ENCODE data around the gene LHPP.

Gene LHPP

GRCh38 chr10:124500757-124501156 is 39.1 kb downstream of the LHPP start:
- DNase-seq = no peak

DNA sequence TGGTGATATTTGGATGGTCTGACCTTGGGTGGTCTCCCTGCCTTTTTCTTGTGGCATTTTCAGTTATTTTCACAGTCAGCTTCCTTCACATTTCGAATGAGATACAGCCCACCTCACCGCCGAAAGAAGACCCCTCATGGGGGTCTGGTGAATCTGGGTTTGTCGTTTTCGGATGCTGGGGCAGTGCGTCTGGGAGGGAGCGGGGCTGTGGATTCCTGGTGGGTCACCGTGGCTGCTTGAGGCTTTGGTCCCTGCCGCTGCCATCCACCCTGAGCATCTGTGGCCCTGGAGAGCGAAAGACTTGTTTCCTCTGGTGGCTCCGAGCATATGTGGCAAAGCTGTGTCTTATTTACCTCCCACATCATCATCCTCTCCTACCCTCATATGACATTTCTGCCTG is 43.1 kb downstream of the LHPP start:
- no peak for DNase-seq

- DNase-seq = no peak
Measured at GRCh38 chr10:124505279-124505678, 43.7 kb downstream of the LHPP start.

GRCh38 chr10:124508070-124508667 is 46.5 kb downstream of the LHPP start:
- DNase-seq = no peak

DNA sequence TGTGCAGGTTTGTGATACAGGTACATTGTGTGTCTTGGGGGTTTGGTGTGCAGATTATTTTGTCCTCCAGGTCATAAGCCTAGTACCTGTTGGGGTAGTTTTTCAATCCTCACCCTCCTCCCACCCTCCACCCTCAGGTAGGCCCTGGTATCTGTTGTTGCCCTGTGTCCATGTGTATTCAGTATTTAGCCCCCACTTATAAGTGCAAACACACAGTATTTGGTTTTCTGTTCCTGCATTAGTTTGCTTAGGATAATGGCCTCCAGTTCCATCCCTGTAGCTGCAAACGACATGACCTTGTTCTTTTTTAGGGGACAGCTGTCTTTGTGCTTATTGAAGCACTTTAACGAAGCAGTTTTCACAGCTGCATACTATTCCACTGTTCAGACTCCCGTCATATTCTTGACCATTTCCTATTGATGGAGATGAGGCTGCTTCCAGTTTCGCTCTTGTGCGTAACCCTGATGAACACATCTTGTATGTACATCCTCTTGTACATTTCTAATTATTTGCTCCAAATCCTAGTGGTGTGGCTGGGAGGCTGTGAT is 47.4 kb downstream of the LHPP start:
- DNase-seq = no peak

GRCh38 chr10:124509880-124510632 is 48.4 kb downstream of the LHPP start:
- no peak for DNase-seq

DNA sequence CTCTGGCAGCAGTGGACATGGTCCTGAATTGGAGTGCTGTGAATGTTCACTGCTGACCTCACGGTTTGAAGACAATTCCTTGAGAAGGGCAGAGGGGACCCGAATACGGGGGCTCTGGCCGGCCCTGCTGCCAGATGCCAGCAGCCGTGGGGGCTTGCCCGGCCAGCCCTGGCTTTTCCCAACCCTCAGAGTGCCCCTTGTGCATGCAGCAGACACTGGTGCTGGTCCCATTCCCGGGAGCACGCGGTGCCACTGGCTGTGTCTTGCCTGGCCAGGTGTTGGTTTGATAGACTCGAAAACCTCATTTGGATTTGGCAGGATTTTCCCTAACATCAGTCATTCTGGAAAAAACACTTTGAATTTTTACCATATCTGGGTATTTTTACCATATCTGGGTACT is 49.1 kb downstream of the LHPP start:
- DNase-seq = no peak

DNA sequence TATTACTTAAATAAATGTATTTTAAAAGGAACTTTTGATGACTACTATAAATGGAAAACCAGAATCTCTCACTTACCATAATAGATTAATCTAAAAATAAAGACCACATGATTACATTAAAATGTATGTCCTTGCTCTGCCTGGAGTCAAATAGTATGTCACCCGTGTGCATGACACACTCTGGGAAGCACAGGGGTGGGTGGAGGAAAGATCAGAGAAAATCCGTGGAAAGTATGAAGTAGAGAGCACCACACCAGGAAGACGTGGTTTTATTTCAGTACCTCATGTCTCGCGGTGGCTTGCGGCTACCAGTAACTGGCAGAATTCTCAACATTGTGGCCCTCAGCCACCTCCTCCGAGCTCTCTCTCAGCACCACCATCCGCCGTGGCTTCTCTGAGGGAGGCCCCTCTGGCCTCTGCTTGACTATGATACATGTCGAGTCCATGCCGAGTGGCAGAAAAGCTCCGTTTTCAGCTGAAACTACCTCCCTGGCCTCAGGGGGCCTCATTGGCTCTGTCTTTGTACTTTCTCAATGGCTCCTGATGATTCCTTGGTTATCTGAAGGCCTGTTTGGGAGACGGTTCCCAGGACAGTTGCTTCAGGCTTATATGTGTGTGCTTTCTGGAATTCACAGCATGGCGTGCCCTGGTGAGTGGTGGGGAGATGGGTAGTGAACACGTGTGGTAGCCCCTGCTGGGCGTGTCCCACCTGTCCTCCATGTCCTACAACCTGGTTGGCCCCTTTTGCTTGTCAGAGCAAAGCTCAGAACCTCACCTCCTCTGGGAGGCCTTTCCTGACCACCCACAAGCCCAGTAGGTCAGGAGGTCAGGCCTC is 49.8 kb downstream of the LHPP start:
- no peak for DNase-seq

DNA sequence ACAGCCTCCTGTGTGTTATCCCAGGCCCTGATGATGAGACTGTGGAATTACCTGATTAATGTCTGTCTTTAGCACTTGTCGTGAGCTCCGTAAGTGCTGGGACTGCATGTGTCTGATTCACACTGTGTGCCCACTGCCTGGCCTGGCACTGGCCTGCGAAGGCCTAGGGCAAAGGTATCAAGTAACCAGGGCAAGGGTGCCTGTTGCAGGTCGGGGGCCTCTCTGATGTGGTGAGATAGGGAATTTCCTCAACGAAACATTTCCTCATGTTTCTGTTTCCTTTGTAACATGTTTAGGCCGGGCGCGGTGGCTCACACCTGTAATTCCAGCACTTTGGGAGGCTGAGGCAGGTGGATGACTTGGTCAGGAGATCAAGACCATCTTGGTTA is 50.4 kb downstream of the LHPP start:
- DNase-seq = no peak

GRCh38 chr10:124512600-124512999 is 51.0 kb downstream of the LHPP start:
- DNase-seq = no peak

GRCh38 chr10:124515244-124515970 is 53.8 kb downstream of the LHPP start:
- DNase-seq = no peak

GRCh38 chr10:124516181-124516580 is 54.6 kb downstream of the LHPP start:
- no peak for DNase-seq

DNA sequence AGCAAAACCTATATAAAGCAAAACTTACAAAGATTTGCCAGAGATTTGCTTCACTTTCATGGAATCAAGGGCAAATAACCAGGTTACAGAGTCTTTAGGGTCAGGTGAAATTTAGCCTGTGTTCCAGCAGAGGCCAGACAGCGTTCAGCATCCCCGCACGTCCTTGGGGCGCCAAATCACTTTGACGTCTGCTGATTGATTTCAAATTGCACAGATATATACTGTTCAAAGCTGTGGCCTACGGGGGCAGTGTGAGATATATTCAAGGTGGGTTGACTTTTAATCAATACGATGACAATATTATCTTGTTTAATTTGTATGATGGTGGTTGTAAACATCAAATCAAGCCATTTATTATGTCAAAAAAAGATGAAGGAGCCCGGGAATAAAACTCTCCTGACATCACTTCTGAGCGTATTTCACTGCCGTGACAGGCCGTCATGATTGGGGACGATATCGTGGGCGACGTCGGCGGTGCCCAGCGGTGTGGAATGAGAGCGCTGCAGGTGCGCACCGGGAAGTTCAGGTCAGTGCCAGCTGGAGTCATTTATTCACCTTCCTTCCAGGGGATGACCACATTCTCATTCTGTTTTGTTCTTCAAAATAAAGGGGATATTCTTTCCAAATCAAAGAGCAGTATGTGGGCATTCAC is 55.2 kb downstream of the LHPP start:
- DNase-seq = no peak

DNA sequence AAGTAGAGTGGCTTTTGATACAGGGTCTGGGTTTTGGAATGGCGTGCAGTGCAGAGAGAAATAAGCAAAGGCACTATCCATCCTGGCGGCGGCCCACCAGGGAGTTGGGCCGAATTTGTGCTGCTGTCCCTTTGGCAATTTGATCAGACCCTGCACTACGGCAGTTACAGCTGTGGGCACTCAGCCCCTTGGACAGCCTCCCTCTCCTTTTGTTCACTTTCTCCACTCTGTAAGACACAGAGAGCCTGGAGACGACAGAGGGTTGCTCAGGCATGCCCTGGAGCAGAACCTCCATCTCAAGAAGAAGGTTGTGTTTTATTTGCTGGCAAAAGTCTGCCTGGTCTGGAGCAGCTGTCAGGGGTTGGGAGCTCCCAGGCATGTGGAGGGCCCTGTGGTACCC is 55.8 kb downstream of the LHPP start:
- DNase-seq = no peak

GRCh38 chr10:124517931-124518330 is 56.3 kb downstream of the LHPP start:
- DNase-seq = no peak

DNA sequence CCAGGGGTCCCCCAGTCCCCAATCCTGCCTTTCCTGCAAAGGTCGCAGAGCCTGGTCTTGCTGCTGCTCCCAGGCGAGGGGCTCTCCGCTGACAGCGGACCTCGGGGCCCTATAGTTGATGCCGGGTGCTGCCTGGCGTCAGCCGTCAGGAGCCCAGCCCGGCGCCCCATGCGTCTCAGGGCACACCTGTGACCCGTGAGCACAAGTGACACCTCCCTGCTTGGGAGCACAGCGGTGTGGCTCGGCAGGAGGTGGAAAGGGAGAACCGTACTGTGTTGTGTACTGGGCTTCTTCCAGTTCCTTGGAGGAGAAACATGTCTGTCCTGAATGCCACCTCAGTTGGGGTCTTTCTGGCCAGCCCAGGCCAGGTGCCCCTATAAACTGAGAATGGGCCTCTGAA is 56.7 kb downstream of the LHPP start:
- no peak for DNase-seq

DNA sequence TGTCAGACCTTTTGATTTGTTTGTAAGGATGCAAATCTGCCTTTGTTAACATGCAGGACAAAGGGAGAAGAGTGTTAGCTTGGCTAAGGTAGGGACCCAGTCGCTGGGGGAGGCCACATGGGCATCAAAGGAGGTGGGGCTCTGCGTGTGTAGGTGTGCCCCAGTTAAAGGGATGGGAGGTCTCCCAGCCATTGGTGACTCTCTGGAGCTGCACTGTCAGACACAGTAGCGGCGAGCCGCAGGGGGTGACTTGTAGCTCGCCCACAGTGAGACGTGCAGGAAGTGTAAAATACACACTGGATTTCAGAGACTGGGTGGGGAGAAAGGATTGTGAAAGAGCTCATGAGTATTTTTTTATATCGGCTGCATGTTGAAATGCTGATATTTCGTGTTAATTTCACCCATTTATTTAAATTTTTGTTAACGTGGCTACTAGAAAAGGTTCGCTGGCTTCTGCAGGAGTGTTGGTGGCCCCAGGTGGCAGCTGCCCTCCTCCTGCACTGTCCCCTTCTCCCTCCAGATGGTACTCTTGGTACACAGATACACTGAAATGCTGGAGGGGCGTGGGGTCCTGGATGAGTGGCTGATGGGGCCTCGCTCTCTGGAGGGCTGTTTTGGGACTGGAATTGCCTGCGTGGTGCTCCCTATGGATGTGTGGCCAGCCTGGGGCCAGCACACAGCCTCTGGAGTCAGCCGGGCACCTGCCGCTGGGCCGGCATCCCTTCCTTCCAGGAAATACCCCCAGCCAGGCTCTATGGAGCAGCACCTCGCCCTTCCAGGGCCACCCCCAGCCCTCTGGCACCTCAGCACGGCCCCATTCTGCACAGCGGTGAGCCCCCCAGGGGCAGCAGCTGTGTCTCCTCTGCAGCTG is 59.2 kb downstream of the LHPP start:
- no peak for DNase-seq

- DNase-seq = no peak
Measured at GRCh38 chr10:124521429-124521871, 59.8 kb downstream of the LHPP start.

DNA sequence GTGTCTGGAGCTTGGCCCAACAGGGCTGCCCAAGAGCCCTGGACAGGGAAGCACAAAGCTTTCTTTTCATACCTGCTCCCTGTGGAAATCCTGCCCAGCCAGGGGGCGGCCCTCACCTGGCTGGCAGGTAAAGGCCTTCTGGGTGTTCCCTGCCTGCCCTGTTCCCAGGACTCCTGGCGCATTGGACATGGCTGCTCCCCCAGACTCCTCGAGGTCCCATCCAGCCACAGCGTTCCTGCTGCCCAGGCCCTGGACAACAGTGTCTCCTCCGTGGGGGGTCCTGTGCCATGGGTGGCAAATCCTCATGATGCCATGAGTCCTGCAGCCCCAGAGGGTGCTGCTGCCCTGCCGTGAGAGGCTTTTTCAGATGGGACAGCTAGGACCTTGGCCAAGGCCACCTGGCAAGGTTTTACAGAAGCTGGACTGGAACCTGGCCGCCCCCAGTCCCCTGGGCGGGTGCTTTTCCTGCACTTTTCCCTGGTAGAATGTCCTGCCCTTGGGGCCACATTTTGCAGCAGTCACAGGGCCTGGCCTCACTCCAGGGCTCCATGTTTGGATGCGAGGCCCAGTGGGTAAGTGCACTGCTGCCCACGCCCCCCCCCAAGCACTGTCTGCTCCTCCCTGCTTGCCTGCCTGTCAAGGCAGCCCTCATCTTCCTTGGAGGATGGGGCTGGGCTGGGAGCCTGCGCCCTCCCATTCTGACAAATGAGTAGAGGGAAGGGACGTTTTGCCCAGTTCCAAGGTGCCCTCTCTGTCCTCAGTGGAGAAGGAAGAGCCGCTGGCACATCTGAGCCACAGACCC is 60.7 kb downstream of the LHPP start:
- no peak for DNase-seq
